Measurements from ENCODE around the gene RNF224. TPM values are rescaled to one million over a fixed set of nuclear protein-coding genes. Genes with fewer than 3 reads are reported as not detected.

Gene RNF224
- total and polyA plus RNA-seq, 2 of the 13 experiments (the other 11 are each of a cell fraction or from before 2014, with no cell fraction given), result 0.09 TPM; not detected in 1

DNA sequence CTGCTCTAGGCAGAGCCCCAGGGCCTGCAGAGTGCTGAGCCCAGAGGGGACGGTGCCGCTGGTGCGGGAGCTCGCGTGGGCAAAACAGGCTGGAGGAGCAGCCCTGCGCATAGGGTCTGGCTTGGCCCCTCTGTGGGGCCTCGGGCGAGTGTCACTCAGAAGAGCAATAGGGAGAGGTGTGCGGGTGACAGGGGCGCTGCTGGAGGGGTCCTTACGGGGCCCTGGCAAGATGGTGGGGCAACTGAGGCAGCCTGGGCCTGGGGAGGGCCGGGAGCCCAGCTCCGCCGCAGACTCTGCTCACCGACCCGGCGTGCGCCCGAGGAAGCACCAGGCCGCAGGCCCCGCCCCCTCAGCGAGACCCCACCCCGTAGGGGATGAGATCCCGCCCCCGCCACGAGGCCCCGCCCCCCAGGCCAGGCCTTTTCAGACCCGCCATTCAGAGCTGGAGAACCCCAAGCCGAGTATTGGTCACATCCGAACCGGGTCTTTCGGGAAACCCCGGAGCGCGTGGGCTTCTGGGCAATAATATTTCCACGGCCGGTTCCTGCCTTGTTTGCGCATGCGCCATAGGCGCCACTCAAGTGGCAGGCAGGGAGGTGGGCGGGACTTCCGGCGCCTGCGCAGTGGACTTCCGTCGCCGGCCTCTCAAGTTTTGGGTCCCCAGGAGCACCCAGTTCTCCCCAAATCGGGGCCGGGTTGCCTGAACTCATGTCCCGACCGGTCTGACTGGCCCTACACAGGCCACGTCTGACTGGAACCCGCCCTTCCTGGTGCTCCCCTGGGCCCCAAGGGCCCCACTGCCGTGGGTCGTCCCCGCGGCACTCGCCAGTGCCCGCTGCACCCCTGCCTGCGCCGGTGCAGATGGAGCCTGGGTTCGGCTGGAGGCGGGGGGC is 4.0 kb upstream of the RNF224 start (continued):
- TF ChIP-seq SIN3B (IDR thresholded peaks at IDR 0.05; ENCODE audit: low read length), result no peak
- TF ChIP-seq KDM3A (CRISPR knock-in tag; IDR thresholded peaks at IDR 0.05; ENCODE audit: low read depth), result no peak
- peak; percentile 92 for TF ChIP-seq GABPB1 (CRISPR knock-in tag; IDR thresholded peaks at IDR 0.05)
- TF ChIP-seq MYNN (CRISPR knock-in tag; IDR thresholded peaks at IDR 0.05; ENCODE audit: low read depth), result no peak
- no peak for TF ChIP-seq NFIB (CRISPR knock-in tag; IDR thresholded peaks at IDR 0.05; ENCODE audit: borderline replicate concordance)
- TF ChIP-seq NCOR1 (IDR thresholded peaks at IDR 0.05; ENCODE audit: borderline replicate concordance, low read length), result no peak
- TF ChIP-seq MIER2 (CRISPR knock-in tag; IDR thresholded peaks at IDR 0.05), result no peak
- TF ChIP-seq, protein P1, sequence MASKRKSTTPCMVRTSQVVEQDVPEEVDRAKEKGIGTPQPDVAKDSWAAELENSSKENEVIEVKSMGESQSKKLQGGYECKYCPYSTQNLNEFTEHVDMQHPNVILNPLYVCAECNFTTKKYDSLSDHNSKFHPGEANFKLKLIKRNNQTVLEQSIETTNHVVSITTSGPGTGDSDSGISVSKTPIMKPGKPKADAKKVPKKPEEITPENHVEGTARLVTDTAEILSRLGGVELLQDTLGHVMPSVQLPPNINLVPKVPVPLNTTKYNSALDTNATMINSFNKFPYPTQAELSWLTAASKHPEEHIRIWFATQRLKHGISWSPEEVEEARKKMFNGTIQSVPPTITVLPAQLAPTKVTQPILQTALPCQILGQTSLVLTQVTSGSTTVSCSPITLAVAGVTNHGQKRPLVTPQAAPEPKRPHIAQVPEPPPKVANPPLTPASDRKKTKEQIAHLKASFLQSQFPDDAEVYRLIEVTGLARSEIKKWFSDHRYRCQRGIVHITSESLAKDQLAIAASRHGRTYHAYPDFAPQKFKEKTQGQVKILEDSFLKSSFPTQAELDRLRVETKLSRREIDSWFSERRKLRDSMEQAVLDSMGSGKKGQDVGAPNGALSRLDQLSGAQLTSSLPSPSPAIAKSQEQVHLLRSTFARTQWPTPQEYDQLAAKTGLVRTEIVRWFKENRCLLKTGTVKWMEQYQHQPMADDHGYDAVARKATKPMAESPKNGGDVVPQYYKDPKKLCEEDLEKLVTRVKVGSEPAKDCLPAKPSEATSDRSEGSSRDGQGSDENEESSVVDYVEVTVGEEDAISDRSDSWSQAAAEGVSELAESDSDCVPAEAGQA (IDR thresholded peaks at IDR 0.05; ENCODE audit: low read depth), result no peak
- TF ChIP-seq, protein P1 (CRISPR knock-in tag; IDR thresholded peaks at IDR 0.05; ENCODE audit: borderline replicate concordance), result no peak
- TF ChIP-seq TFDP2 (CRISPR knock-in tag; IDR thresholded peaks at IDR 0.05), result no peak; the same call in 1 of the 2 replicates
- no peak; the same call in 1 of the 2 replicates for TF ChIP-seq ZNF788 (CRISPR knock-in tag; IDR thresholded peaks at IDR 0.05; ENCODE audit: borderline replicate concordance)
- no peak for TF ChIP-seq HNF4A (CRISPR knock-in tag; IDR thresholded peaks at IDR 0.05)
- TF ChIP-seq, protein P2, sequence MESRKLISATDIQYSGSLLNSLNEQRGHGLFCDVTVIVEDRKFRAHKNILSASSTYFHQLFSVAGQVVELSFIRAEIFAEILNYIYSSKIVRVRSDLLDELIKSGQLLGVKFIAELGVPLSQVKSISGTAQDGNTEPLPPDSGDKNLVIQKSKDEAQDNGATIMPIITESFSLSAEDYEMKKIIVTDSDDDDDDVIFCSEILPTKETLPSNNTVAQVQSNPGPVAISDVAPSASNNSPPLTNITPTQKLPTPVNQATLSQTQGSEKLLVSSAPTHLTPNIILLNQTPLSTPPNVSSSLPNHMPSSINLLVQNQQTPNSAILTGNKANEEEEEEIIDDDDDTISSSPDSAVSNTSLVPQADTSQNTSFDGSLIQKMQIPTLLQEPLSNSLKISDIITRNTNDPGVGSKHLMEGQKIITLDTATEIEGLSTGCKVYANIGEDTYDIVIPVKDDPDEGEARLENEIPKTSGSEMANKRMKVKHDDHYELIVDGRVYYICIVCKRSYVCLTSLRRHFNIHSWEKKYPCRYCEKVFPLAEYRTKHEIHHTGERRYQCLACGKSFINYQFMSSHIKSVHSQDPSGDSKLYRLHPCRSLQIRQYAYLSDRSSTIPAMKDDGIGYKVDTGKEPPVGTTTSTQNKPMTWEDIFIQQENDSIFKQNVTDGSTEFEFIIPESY (CRISPR knock-in tag; IDR thresholded peaks at IDR 0.05), result no peak
- peak; percentile 70; the same call in 1 of the 2 replicates for TF ChIP-seq ZNF589 (CRISPR knock-in tag; conservative IDR thresholded peaks at IDR 0.05)
- no peak for TF ChIP-seq GABPA (IDR thresholded peaks at IDR 0.05; ENCODE audit: low read depth, low read length)
- TF ChIP-seq GABPA (CRISPR knock-in tag; IDR thresholded peaks at IDR 0.05; ENCODE audit: low read depth), result peak; percentile 94
- no peak for TF ChIP-seq ZBTB37 (CRISPR knock-in tag; IDR thresholded peaks at IDR 0.05)
- 0 out of 2 replicates have a peak, but pooled peaks have one; percentile 6 for TF ChIP-seq ZMYM4 (CRISPR knock-in tag; IDR thresholded peaks at IDR 0.05)
- TF ChIP-seq FOXA1 (IDR thresholded peaks at IDR 0.05), result no peak
- TF ChIP-seq FOXA1 (CRISPR knock-in tag; IDR thresholded peaks at IDR 0.05), result no peak
